Suprapubic skin (tissue), 3 donors: ENCODE data around the gene COL16A1.

ENCODE experiments used
- EP300 ChIP-seq: sonication (generic); formaldehyde crosslinking; IDR thresholded peaks from one replicate; pipeline ENCODE4 v1.6.1; 2017; ENCODE audit warnings: antibody characterized with exemption
- POLR2A ChIP-seq, 2 donors: fragments of 450-650 bp; IDR thresholded peaks; one replicate each; pipeline ENCODE4 v1.6.1; 2017; ENCODE audit warnings: antibody characterized with exemption in 2 of 2, mild to moderate bottlenecking in 2 of 2, moderate library complexity in 2 of 2
- TF ChIP-seq, protein P1 (sequence below), 2 donors: fragments of 200-600 bp in 1 of 2; fragments of 450-650 bp in 1 of 2; sonication (generic) in 1 of 2; IDR thresholded peaks; one replicate each; pipeline ENCODE4 v1.5.1; 2016 to 2019; ENCODE audit warnings: antibody characterized with exemption in 2 of 2, mild to moderate bottlenecking in 1 of 2, moderate library complexity in 1 of 2

DNA sequence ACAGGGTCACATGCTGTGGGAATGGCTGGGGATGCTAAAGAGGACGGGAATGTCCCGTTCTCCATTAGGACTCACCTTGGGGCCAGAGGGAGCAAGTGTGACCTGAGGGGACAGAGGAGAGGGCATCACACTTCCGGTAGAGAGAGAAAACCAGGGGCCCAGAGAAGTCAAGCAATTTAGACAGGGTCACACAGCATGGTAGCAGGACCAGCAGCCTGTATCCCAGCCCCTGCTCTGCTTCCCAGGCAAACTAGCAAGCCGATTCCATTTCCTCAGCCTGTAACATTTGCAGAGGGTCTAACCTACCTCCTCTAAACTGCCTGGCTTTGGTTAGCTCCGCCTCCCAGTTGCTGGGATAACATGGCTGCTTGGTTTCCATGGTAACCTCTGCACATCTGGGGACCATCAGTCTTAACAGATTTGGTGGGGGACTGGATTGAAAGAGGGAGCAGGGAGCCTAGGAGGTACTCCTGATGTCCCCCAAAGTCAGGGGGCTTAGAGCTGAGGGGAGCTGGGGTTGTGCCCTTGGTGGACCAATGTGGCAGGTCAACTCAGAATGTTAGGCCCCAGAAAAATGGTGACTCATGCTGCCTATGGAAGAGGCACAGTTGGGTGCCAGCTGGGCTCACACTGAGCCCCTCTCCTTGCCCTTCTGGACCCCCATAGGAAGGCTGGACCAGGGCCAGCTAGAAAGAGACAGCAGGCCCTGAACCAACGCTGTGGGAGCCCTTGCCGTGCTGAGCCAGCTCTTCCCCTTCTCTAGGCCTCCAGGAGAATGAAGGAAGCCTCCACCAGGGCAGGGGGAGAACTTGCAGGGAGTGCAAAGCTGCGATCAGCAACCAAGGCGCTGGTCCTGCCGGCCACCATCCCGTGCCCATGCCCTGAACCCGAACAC lies 9.5 kb downstream of the COL16A1 start:
- TF ChIP-seq, protein P1, sequence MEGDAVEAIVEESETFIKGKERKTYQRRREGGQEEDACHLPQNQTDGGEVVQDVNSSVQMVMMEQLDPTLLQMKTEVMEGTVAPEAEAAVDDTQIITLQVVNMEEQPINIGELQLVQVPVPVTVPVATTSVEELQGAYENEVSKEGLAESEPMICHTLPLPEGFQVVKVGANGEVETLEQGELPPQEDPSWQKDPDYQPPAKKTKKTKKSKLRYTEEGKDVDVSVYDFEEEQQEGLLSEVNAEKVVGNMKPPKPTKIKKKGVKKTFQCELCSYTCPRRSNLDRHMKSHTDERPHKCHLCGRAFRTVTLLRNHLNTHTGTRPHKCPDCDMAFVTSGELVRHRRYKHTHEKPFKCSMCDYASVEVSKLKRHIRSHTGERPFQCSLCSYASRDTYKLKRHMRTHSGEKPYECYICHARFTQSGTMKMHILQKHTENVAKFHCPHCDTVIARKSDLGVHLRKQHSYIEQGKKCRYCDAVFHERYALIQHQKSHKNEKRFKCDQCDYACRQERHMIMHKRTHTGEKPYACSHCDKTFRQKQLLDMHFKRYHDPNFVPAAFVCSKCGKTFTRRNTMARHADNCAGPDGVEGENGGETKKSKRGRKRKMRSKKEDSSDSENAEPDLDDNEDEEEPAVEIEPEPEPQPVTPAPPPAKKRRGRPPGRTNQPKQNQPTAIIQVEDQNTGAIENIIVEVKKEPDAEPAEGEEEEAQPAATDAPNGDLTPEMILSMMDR (IDR thresholded peaks at IDR 0.05): no peak
- TF ChIP-seq POLR2A (IDR thresholded peaks at IDR 0.05) (no peak), EP300 (no peak)
